C4-2B (cell line): ENCODE results near the gene KRTAP4-7.
"Not testable (repeated sequence)": the region's sequence is repeated elsewhere in the genome, so short reads cannot be mapped to it uniquely, and the experiment has no call there.

Experiments
- H3K27ac ChIP-seq: fragments of 450-650 bp; 2 replicates; pipeline ENCODE4 v1.5.1; 2017
- ZFX ChIP-seq: fragments of 450-650 bp; IDR thresholded peaks from 2 replicates; pipeline ENCODE4 v1.6.1; 2017
- TF ChIP-seq, protein P1 (sequence below): fragments of 450-650 bp; conservative IDR thresholded peaks from 2 replicates; pipeline ENCODE4 v1.5.1; 2017; ENCODE audit warnings: mild to moderate bottlenecking

KRTAP4-7 gene

DNA sequence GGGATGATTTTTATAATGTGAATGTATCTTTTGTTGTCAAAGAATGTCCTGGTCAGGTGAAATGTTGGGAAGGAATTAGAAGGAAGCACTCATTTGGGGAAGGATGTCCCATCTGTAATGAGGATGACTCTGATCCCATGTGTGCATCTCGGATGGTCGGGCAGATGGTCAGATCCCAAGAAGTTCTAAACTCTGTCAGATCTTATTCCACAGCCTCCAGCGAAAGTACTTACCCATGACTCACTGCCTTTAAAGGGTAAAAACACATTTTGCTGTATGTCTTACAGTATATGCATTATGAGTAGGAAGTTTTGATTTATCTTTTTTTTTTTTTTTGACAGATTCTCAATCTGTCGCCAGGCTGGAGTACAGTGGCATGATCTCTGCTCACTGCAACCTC lies 34.8 kb downstream of the KRTAP4-7 start:
- TF ChIP-seq, protein P1, sequence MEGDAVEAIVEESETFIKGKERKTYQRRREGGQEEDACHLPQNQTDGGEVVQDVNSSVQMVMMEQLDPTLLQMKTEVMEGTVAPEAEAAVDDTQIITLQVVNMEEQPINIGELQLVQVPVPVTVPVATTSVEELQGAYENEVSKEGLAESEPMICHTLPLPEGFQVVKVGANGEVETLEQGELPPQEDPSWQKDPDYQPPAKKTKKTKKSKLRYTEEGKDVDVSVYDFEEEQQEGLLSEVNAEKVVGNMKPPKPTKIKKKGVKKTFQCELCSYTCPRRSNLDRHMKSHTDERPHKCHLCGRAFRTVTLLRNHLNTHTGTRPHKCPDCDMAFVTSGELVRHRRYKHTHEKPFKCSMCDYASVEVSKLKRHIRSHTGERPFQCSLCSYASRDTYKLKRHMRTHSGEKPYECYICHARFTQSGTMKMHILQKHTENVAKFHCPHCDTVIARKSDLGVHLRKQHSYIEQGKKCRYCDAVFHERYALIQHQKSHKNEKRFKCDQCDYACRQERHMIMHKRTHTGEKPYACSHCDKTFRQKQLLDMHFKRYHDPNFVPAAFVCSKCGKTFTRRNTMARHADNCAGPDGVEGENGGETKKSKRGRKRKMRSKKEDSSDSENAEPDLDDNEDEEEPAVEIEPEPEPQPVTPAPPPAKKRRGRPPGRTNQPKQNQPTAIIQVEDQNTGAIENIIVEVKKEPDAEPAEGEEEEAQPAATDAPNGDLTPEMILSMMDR, result no peak
- TF ChIP-seq ZFX, result no peak

DNA sequence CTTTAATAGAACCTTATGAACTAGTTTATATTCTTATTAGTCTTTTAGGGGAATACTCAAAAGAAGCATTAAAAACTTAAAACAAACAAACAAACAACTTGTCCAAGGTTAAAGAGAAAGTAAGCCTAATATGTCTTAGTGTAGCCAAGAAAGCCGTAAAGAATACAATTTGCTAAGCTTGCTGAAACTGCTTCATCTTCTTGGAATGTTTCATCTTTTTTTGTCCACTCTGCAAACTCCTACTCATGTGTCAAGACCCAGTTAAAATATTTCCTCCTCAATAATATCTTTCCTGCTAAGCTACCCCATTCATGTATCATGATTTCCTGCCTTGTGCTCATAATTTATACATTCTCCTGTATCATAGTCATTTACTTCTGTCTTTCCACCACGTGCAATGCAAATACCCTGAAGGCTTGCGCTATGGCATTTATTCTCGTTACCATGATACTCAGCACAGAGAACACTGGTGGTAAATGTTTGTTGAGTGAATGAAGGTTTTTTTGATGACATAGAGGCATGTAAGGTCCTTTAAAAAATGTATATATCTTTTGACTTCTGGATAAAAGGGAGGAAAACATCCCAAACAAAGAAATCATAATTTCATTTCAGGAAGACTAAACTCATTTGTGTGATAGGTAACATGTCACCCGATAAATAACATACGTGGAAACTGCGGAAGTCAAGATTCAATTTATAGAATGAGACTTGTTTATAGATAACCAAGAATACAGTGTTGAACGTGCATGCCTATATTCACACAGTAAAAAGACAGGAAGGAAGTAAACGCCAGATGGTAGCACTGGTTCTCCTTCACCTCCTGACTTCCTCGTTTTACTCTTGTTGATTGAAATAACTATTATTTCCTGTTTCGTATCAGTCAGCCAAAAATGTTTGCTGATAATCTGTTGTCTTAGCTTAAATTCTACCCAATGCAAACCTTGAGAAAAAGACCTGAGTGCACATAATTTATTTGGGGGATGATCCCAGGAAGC lies 36.0 kb downstream of the KRTAP4-7 start:
- not testable (repeated sequence) for H3K27ac ChIP-seq

More for the DNA sequence above, 34.8 kb downstream of the KRTAP4-7 start:
- H3K27ac ChIP-seq, result no peak overlapping the region

DNA sequence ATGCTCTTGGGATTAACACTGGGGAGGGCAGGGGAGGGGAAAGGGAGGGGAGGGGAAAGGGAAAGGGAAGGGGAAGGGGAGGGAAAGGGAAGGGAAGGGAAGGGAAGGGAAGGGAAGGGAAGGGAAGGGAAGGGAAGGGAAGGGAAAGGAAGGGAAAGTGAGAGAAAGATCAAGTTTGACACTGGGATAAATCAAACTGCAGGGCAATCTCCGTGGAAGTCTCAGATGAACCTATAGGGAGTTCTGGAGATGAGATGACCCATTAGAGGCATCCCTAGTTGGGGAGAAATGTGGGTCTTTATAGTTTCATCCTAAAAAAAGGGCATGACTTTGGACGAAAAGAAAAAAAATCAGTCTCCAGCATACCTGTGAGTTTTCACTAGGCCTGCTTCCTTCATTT lies 37.8 kb downstream of the KRTAP4-7 start:
- TF ChIP-seq ZFX, result no peak
- TF ChIP-seq, protein P1, result no peak

DNA sequence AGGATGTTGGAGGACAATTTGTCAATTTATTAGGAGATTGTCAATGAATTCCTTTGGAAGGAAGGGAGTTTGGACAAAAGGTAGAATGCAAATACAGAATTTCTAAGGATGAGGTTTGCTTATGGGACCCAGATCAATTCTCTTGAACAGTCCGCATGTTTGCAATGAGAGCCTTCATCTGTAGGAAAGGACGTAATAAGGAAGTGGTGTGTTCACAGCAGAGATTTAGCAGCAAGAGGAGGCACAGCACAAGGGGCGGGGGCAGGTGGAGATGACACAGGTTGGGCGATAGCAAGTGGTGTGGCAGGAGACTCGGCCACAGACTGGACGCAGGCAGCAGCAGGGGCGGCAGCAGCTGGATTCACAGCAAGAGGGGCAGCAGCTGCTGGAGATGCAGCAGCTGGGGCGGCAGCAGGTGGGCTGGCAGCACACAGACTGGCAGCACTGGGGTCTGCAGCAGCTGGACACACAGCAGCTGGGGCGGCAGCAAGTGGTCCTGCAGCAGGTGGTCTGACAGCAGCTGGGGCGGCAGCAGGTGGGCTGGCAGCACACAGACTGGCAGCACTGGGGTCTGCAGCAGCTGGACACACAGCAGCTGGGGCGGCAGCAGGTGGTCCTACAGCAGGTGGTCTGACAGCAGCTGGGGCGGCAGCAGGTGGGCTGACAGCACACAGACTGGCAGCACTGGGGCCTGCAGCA lies 39.5 kb downstream of the KRTAP4-7 start:
- H3K27ac ChIP-seq, result not testable (repeated sequence)

More for the DNA sequence above, 37.8 kb downstream of the KRTAP4-7 start:
- H3K27ac ChIP-seq, result no peak overlapping the region

DNA sequence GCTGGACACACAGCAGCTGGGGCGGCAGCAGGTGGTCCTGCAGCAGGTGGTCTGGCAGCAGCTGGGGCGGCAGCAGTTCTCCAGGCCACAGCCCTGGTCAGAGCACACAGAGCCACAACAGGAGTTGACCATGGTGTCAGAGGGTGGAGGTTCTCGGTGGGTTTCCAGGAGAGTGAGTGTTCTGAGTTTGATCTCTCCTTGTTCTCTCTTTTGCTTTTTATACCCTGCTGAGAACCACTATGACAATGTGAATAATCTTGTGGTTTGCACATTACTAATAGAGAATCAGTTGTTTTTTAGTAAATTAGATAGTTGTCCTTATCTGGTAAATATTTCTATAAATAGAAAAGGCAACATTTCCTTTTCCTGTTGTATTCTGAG lies 40.0 kb downstream of the KRTAP4-7 start, which contains the start of gene KRTAP4-12:
Gene KRTAP4-12, minus strand, starts transcription at position 192 of the 381 bp plus-strand sequence. Its CDS starts 60 bp downstream, at position 132.
- H3K27ac ChIP-seq, result not testable (repeated sequence)

DNA sequence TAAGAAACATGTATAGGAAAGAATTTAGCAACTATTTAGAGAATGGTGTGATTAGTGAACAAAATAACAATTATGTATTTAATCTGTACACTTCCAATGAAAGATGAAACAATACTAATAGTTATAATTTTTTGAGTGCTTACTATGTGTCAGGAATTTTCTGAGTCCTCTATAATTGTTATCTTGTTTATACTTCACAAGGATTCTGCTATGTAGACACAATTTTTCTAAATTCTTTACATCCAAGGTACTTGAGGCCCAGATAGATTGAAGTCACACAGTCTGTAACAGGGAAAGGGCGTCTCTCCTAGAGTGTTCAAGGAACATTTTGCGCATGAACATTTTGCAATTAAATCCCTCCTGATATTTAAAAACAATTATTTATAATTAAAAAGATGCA lies 41.1 kb downstream of the KRTAP4-7 start:
- H3K27ac ChIP-seq, result no peak overlapping the region
- no peak for TF ChIP-seq ZFX
- TF ChIP-seq, protein P1, result no peak

DNA sequence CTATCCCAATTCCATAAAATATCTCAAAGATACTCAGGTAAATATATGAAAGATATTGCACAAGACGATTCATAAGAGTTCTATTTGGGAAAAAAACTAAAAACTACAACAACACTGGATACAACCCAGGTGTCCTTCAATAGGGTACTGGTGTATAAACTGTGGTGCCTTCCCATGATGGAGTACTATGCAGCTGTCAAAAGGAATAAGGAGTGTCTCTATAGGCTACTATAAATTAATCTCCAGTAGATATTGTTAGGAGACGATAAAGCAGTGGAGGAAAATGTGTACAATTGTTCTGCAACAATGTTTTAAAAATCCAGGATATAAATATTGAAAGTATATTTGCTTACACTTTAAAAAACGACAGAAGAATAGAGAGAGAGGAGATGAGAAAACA lies 42.5 kb downstream of the KRTAP4-7 start:
- H3K27ac ChIP-seq, result no peak overlapping the region
- TF ChIP-seq, protein P1, result no peak
- TF ChIP-seq ZFX, result no peak

DNA sequence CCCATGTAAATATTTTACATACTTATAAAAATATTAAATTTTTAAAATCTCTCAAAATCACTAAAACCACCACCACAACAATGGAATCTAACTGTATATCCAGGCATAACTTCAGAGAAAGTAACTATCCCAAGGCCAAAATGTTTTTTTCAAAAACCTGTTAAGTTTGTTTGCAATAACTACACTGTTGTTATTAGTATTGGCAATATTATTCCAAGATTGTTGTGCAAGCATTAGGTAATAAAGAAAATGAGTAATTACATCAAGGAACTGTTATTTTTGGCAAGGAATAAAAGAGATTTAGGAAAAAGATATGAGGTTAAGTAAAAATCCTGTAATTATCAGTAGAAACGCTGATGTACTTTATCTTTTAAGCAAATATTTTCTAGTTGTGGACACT lies 43.4 kb downstream of the KRTAP4-7 start:
- TF ChIP-seq, protein P1, result no peak
- no peak for TF ChIP-seq ZFX
- no peak overlapping the region for H3K27ac ChIP-seq

DNA sequence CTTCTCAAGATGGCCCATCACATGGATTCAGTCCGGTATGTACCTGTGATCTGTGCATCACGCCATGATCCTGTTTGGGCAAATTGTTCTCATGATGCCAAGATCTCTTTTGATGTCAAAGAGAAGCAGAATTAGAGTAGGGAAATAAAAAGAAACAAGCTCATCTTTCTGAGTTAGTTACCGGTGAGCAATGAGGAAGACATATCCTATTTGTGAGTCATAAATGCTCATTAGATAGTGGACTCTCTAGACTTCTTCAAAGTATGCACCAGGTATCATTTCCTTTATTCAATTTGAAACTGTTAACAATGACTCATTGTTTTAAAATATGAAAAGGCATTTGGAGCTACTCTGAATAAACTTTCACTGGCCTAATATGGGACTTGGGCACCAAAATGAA lies 48.0 kb downstream of the KRTAP4-7 start:
- no peak overlapping the region for H3K27ac ChIP-seq
- no peak for TF ChIP-seq ZFX
- TF ChIP-seq, protein P1, result no peak
